ENCODE measurements around the gene KIF24. TPM values are rescaled to one million over a fixed set of nuclear protein-coding genes. Genes with fewer than 3 reads are reported as not detected.
A peak's percentile ranks its signal among the peaks of the same experiment; 100 is the strongest.

Gene KIF24
- 1 to 10 TPM; 6.6 to 7.5 TPM for total RNA-seq

- Mint-ChIP-seq H3K27ac (peak within 1 kb of the TSS; percentile 98), H3K36me3 (no peaks in the 10 kb centered on the region), H3K9me3 (no peaks in the 10 kb centered on the region), H3K27me3 (no peaks in the 10 kb centered on the region), H3K4me1 (peaks cover 25% of the 10 kb centered on the region), H3K4me3 (peak within 1 kb of the TSS; percentile 97)
- peak; percentile 95 for DNase-seq
- POLR2A ChIA-PET, result interaction anchor here (0.6 kb wide), 1 partner anchor 164 kb away, joined by 3 read pairs; no protein-coding TSS in a partner anchor
- peak; percentile 94 for ATAC-seq (ENCODE audit: low read depth)
Measured at GRCh38 chr9:34328987-34329832, at the start of gene KIF24, which contains the start of gene NUDT2. Gene KIF24, minus strand, starts transcription at chr9:34329268. Its CDS starts 17,922 bp downstream, at chr9:34311346. Gene NUDT2, plus strand, starts transcription at chr9:34329569. Its CDS starts 9,471 bp downstream, at chr9:34339040.

- Mint-ChIP-seq H3K9me3 (no peaks in the 10 kb centered on the region), H3K27ac (no peak overlapping the region), H3K4me1 (peaks cover 29% of the 10 kb centered on the region), H3K27me3 (peaks cover 10% of the 10 kb centered on the region), H3K4me3 (no peak overlapping the region), H3K36me3 (no peaks in the 10 kb centered on the region)
- ATAC-seq (ENCODE audit: low read depth) (no peak), DNase-seq (no peak)
- POLR2A ChIA-PET, result interaction anchor here (0.6 to 3.1 kb wide), 4 partner anchors 43 to 301 kb away, joined by 3 to 19 read pairs (median 4); no protein-coding TSS in a partner anchor
Measured at GRCh38 chr9:34378376-34379060, 49.5 kb upstream of the KIF24 start.

- H3K9me3 Mint-ChIP-seq, result no peaks in the 10 kb centered on the region
- H3K4me3 Mint-ChIP-seq, result peak overlapping the region; percentile 95
- POLR2A ChIA-PET, result interaction anchor here (0.9 to 3.1 kb wide), 8 partner anchors 13 to 561 kb away, joined by 3 to 19 read pairs (median 6); partner anchors contain the start of gene SIGMAR1
- ATAC-seq (ENCODE audit: low read depth), result no peak
- H3K27me3 Mint-ChIP-seq, result peaks cover 10% of the 10 kb centered on the region
- peaks cover 6% of the 10 kb centered on the region for H3K36me3 Mint-ChIP-seq
- peaks cover 29% of the 10 kb centered on the region for H3K4me1 Mint-ChIP-seq
- H3K27ac Mint-ChIP-seq, result peak overlapping the region; percentile 49
- no peak for DNase-seq
Measured at GRCh38 chr9:34377404-34377746, 48.3 kb upstream of the KIF24 start.

- peaks cover 29% of the 10 kb centered on the region for H3K4me1 Mint-ChIP-seq
- H3K9me3 Mint-ChIP-seq, result no peaks in the 10 kb centered on the region
- H3K36me3 Mint-ChIP-seq, result peaks cover 7% of the 10 kb centered on the region
- POLR2A ChIA-PET, result interaction anchor here (0.6 to 3.1 kb wide), 11 partner anchors 12 to 561 kb away, joined by 3 to 19 read pairs (median 4); partner anchors contain the start of gene SIGMAR1
- peak within 1 kb of the TSS; percentile 91 for H3K27ac Mint-ChIP-seq
- peak; percentile 98 for DNase-seq
- ATAC-seq (ENCODE audit: low read depth), result peak; percentile 81
- peak within 1 kb of the TSS; percentile 95 for H3K4me3 Mint-ChIP-seq
- H3K27me3 Mint-ChIP-seq, result peaks cover 9% of the 10 kb centered on the region
Measured at GRCh38 chr9:34376596-34377403, 47.7 kb upstream of the KIF24 start, which contains the start of gene MYORG. Gene MYORG, minus strand, starts transcription at chr9:34376898. Its CDS starts 3,955 bp downstream, at chr9:34372943.

GRCh38 chr9:34375901-34376595 is 47.0 kb upstream of the KIF24 start:
- POLR2A ChIA-PET, result interaction anchor here (0.6 to 3.4 kb wide), 8 partner anchors 12 to 261 kb away, joined by 3 to 19 read pairs (median 6); partner anchors contain the start of gene SIGMAR1
- H3K9me3 Mint-ChIP-seq, result no peaks in the 10 kb centered on the region
- peak overlapping the region; percentile 91 for H3K27ac Mint-ChIP-seq
- H3K4me3 Mint-ChIP-seq, result peak overlapping the region; percentile 95
- H3K27me3 Mint-ChIP-seq, result peaks cover 1% of the 10 kb centered on the region
- peaks cover 26% of the 10 kb centered on the region for H3K4me1 Mint-ChIP-seq
- peak; percentile 68 for DNase-seq
- H3K36me3 Mint-ChIP-seq, result peaks cover 12% of the 10 kb centered on the region
- ATAC-seq (ENCODE audit: low read depth), result peak; percentile 13

GRCh38 chr9:34374905-34375552 is 46.0 kb upstream of the KIF24 start:
- DNase-seq (no peak), ATAC-seq (ENCODE audit: low read depth) (no peak)
- Mint-ChIP-seq H3K4me1 (peaks cover 23% of the 10 kb centered on the region), H3K27me3 (no peaks in the 10 kb centered on the region), H3K9me3 (no peaks in the 10 kb centered on the region), H3K27ac (peak overlapping the region; percentile 61), H3K36me3 (peaks cover 21% of the 10 kb centered on the region), H3K4me3 (peak overlapping the region; percentile 95)
- POLR2A ChIA-PET, result interaction anchor here (3.1 to 3.4 kb wide), 2 partner anchors 11 to 44 kb away, joined by 15 to 19 read pairs; no protein-coding TSS in a partner anchor

- H3K4me3 Mint-ChIP-seq, result no peak overlapping the region
- H3K36me3 Mint-ChIP-seq, result peaks cover 24% of the 10 kb centered on the region
- no peaks in the 10 kb centered on the region for H3K9me3 Mint-ChIP-seq
- peaks cover 19% of the 10 kb centered on the region for H3K4me1 Mint-ChIP-seq
- POLR2A ChIA-PET, result interaction anchor here (0.5 to 3.4 kb wide), 2 partner anchors 10 to 28 kb away, joined by 3 to 15 read pairs; no protein-coding TSS in a partner anchor
- ATAC-seq (ENCODE audit: low read depth) (no peak), DNase-seq (no peak)
- H3K27me3 Mint-ChIP-seq, result no peaks in the 10 kb centered on the region
- H3K27ac Mint-ChIP-seq, result no peak overlapping the region
Measured at GRCh38 chr9:34374339-34374738, 45.3 kb upstream of the KIF24 start.

GRCh38 chr9:34373749-34374148 is 44.7 kb upstream of the KIF24 start:
- no peak for ATAC-seq (ENCODE audit: low read depth)
- POLR2A ChIA-PET, result interaction anchor here (0.5 to 3.4 kb wide), 2 partner anchors 9 to 28 kb away, joined by 3 to 15 read pairs; no protein-coding TSS in a partner anchor

GRCh38 chr9:34372467-34373011 is 43.5 kb upstream of the KIF24 start:
- POLR2A ChIA-PET, result interaction anchor here (1.0 kb wide), 1 partner anchor 20 kb away, joined by 3 read pairs; no protein-coding TSS in a partner anchor
- peaks cover 6% of the 10 kb centered on the region for H3K9me3 Mint-ChIP-seq
- no peak overlapping the region for H3K4me3 Mint-ChIP-seq
- H3K27me3 Mint-ChIP-seq, result no peaks in the 10 kb centered on the region
- no peak for ATAC-seq (ENCODE audit: low read depth)
- H3K4me1 Mint-ChIP-seq, result peaks cover 17% of the 10 kb centered on the region
- no peak overlapping the region for H3K27ac Mint-ChIP-seq
- DNase-seq, result no peak
- H3K36me3 Mint-ChIP-seq, result peaks cover 38% of the 10 kb centered on the region

More at GRCh38 chr9:34373749-34374148, 44.7 kb upstream of the KIF24 start:
- no peak overlapping the region for H3K4me3 Mint-ChIP-seq
- H3K27me3 Mint-ChIP-seq, result no peaks in the 10 kb centered on the region
- no peak for DNase-seq
- no peak overlapping the region for H3K27ac Mint-ChIP-seq
- H3K4me1 Mint-ChIP-seq, result peaks cover 17% of the 10 kb centered on the region
- peaks cover 2% of the 10 kb centered on the region for H3K9me3 Mint-ChIP-seq
- H3K36me3 Mint-ChIP-seq, result peaks cover 27% of the 10 kb centered on the region

- Mint-ChIP-seq H3K9me3 (peaks cover 9% of the 10 kb centered on the region), H3K4me3 (no peak overlapping the region), H3K36me3 (peaks cover 43% of the 10 kb centered on the region), H3K27me3 (no peaks in the 10 kb centered on the region), H3K27ac (no peak overlapping the region), H3K4me1 (peaks cover 17% of the 10 kb centered on the region)
- POLR2A ChIA-PET, result no interaction called here
- DNase-seq (no peak), ATAC-seq (ENCODE audit: low read depth) (no peak)
Measured at GRCh38 chr9:34371886-34372466, 42.9 kb upstream of the KIF24 start.

All from activated naive CD8-positive, alpha-beta T cell treated with anti-CD3 and anti-CD28 coated beads, Interleukin-2, amount 10 ng/mL, durations not matched to agents 7 days and 5 days (primary cell).